ENCODE data around the gene ZNF521.

The ZNF521 gene

GRCh38 chr18:25140124-25140961 is 211.6 kb downstream of the ZNF521 start (continued):
- TF ChIP-seq TCF4 (CRISPR knock-in tag; IDR thresholded peaks at IDR 0.05; ENCODE audit: borderline replicate concordance) = no peak
- TF ChIP-seq ZNF8 (CRISPR knock-in tag; IDR thresholded peaks at IDR 0.05) = no peak
- TF ChIP-seq TSHZ2 (CRISPR knock-in tag; IDR thresholded peaks at IDR 0.05) = no peak
- no peak for TF ChIP-seq POU6F1 (CRISPR knock-in tag; IDR thresholded peaks at IDR 0.05; ENCODE audit: borderline replicate concordance, low read depth)

GRCh38 chr18:25137197-25137472 is 214.8 kb downstream of the ZNF521 start:
- TF ChIP-seq RARB (CRISPR knock-in tag; IDR thresholded peaks at IDR 0.05) (no peak), PPARA (CRISPR knock-in tag; IDR thresholded peaks at IDR 0.05; ENCODE audit: borderline replicate concordance) (no peak), ESRRG (CRISPR knock-in tag; IDR thresholded peaks at IDR 0.05) (no peak), ZC3H10 (CRISPR knock-in tag; IDR thresholded peaks at IDR 0.05) (no peak), CSDC2 (CRISPR knock-in tag; IDR thresholded peaks at IDR 0.05) (no peak), GLIS3 (CRISPR knock-in tag; IDR thresholded peaks at IDR 0.05) (no peak), CSRNP3 (CRISPR knock-in tag; IDR thresholded peaks at IDR 0.05) (no peak), TSHZ2 (CRISPR knock-in tag; IDR thresholded peaks at IDR 0.05) (no peak), ISL1 (CRISPR knock-in tag; IDR thresholded peaks at IDR 0.05) (no peak), SNAI2 (CRISPR knock-in tag; IDR thresholded peaks at IDR 0.05) (no peak), PATZ1 (CRISPR knock-in tag; IDR thresholded peaks at IDR 0.05; ENCODE audit: borderline replicate concordance) (no peak), ZNF565 (CRISPR knock-in tag; conservative IDR thresholded peaks at IDR 0.05; ENCODE audit: low read depth) (no peak), TCF4 (CRISPR knock-in tag; IDR thresholded peaks at IDR 0.05; ENCODE audit: borderline replicate concordance) (no peak), ZFP30 (CRISPR knock-in tag; IDR thresholded peaks at IDR 0.05) (no peak), ZNF8 (CRISPR knock-in tag; IDR thresholded peaks at IDR 0.05) (no peak)
- ATAC-seq = no peak

GRCh38 chr18:25136416-25137196 is 215.4 kb downstream of the ZNF521 start:
- TF ChIP-seq TCF4 (CRISPR knock-in tag; IDR thresholded peaks at IDR 0.05; ENCODE audit: borderline replicate concordance) (no peak), SNAI2 (CRISPR knock-in tag; IDR thresholded peaks at IDR 0.05) (no peak), PPARA (CRISPR knock-in tag; IDR thresholded peaks at IDR 0.05; ENCODE audit: borderline replicate concordance) (no peak), TOX (CRISPR knock-in tag; IDR thresholded peaks at IDR 0.05; ENCODE audit: borderline replicate concordance) (no peak), ESRRG (CRISPR knock-in tag; IDR thresholded peaks at IDR 0.05) (no peak)
- ATAC-seq = no peak

All from SK-N-SH treated with all-trans-retinoic acid at 6 μM for 48 hours (cell line).